Activated T-cell treated with anti-CD3 and anti-CD28 coated beads, Interleukin-2, amount 50 U/mL, for 48 hours (primary cell): ENCODE measurements around the gene EDA2R.
A peak's percentile ranks its signal among the peaks of the same experiment; 100 is the strongest.

Experiments
- DNase-seq, 2 experiments: peaks; one replicate each; pipeline ENCODE4 v3.0.0-alpha.2; 2020

The EDA2R gene

GRCh38 chrX:66638591-66639500 lies at the start of gene EDA2R:
Gene EDA2R (minus strand): TSS chrX:66639078. CDS start chrX:66616020, 23,058 bp downstream.
- peak; percentile 25 to 30 for DNase-seq

GRCh38 chrX:66684196-66684595 lies 45.3 kb upstream of the EDA2R start:
- DNase-seq, result no peak

DNA sequence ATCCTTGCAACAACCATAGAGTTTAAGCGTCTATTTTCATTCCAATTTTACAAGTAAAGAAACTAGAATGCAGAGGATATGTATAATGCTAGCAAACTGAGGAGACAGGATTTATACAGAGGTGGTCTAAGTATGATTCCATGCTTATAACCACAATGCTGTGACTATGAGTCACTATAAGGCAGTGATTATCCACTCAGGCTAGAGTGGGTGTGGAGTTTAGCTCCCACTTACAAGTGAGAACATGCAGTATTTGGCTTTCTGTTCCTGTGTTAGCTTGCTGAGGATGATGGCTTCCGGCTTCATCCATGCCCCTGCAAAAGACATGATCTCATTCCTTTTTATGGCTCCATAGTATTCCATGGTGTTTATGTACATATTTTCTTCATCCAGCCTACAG lies 41.6 kb upstream of the EDA2R start:
- no peak for DNase-seq

DNA sequence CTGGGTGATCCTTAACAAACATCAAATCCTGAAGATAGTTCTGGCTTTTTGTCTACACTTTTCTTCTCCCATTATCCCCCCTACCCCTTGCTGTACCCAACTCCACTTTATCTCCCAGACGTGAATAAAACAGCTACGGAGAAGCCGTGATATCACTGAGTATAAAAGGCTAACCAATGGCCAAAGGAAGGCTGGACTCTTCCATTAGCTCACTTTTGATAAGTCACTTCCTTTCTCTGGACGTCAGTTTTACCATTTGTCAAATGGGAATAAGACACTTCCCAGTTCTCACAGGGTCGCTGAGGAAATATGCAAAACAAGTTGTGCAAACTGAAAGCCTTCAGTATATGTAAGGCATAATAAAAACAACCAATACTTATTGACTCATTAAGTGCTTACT lies 38.6 kb upstream of the EDA2R start:
- no peak for DNase-seq

DNA sequence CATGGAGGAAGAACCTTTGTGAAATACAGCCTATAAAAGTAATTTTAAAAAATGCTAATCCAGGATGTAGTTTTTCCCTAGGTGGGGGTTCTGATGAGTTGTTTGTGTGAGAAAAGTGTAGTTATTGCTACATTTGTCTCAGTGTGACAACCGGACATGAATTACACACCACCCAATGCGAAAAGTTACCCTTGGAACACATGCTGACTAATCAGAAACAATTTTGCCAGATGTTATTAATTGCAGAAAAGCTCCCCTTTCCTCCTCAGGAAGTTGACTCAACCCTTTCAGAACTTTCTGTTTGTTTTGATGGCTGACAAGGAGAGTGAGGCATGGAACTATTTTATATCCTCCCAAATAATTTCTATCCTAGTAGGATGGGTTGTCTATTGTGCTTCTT lies 38.1 kb upstream of the EDA2R start:
- DNase-seq, result no peak

GRCh38 chrX:66676413-66676812 lies 37.5 kb upstream of the EDA2R start:
- no peak for DNase-seq

GRCh38 chrX:66675541-66675940 lies 36.7 kb upstream of the EDA2R start:
- no peak for DNase-seq

DNA sequence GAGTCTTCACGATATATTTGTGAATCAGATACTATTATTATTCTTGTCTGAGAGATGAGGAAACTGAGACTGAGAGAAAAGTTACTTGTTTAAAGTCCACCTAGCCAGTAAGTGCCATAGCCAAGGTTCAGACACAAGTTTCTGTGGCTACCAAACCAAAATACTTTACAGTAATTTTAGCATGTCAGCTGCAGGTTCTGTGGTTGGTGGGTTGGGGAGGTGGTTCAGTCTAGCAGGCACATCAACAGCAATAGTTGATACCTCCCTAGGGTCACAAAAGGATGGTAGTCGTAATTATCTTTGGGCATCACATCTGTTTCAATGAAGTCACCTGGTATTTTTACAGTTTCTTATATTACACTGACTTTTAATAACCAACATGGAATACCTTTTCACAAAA lies 35.6 kb upstream of the EDA2R start:
- DNase-seq, result no peak

DNA sequence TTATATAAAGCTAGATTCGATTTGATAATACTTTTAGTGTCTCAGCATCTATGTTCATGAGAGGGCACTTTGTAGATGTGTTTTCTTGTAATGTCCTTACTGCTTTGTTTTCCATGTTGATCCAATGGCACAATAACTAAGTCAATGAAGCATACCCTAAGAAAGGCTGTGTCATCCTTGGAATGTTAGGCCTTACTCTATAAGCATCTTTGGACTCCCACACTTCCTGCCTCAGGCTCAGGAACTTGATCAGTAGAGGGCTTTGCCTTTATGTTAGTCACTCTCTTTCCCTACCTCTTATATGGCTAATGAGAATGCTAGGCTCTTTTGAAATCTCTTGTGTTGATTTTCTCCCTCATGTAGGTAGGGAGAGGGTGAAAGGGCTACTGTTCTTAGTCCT lies 33.2 kb upstream of the EDA2R start:
- no peak for DNase-seq

GRCh38 chrX:66654411-66654810 lies 15.5 kb upstream of the EDA2R start:
- DNase-seq, result no peak

DNA sequence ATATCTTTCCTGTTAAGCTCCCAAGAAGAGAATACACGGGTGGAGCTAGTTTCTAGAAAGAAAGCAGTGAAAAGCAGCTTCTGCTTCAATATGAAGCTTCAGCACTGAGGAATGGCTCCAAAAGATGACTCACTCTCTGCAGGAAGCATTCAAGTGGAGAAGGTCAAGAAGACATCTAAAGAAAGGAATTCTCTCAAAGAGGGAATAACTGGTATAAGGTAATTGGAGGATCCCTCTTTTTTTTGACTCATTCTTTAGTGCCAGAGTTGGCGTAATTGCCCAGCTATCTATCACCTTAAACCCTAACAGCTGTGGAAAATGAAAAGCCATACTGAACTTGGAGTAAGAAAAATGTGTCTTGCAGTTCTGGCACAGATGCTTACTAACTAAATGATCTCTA lies 3.5 kb downstream of the EDA2R start:
- no peak for DNase-seq

- no peak for DNase-seq
Measured at GRCh38 chrX:66634272-66634671, 4.6 kb downstream of the EDA2R start.

- no peak for DNase-seq
Measured at GRCh38 chrX:66633541-66633940, 5.3 kb downstream of the EDA2R start.

DNA sequence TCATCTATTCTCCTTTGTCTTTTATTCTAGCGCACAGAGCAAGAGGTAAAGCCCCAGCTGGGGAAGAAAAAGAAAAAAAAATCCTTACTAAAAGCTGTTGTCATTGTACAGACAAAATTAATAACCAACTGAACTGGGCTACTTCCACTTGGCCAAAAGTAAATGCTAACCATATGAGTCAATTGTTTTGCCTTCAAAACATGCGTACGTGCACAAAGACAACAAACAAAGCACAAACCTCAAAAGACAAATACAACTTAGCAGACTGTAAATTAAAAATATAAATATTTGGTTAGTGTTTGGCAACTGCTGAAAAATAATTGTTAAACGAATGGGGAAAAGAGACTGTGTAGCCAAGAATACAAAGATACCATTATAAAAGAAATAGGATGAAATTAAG lies 5.9 kb downstream of the EDA2R start:
- no peak for DNase-seq

DNA sequence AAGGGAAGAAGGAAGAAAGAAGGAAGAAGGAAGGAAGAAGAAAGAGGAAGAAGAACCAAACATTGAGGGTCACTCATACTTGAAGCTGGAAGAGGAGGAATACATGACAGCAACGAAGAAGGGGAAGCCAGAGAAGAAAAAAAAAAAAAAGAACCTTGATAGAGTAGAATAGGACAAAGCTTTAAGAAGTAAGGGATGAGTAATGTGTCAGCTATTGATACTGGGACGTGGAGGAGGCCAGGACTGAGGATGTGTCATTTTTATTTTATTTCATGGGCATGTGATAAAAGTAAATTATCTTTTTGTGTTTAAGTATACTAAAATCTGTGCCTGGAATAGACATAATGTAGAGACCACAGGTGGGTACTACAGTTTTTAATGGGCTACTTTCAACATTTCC lies 6.4 kb downstream of the EDA2R start:
- DNase-seq, result no peak

- no peak for DNase-seq
Measured at GRCh38 chrX:66625525-66625924, 13.4 kb downstream of the EDA2R start.

DNA sequence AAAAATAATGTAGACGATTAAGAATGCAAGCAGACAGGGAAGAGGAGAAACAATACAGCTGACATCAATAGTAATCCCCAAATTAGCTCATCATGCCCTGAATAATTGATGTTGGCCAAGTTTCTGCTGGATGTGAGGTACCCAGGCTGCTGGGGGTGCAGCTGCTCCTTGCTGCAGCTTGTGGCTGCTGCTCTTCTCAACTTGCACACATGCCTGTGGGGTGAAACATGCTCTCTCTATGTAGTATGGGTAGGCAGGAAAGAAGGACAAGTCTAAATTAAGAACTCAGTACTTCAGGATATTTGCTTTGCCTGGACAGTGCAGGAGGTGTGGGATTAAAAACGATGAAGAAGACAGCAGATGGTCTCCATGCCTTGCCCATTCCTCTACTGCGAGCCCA lies 16.7 kb downstream of the EDA2R start:
- no peak for DNase-seq

DNA sequence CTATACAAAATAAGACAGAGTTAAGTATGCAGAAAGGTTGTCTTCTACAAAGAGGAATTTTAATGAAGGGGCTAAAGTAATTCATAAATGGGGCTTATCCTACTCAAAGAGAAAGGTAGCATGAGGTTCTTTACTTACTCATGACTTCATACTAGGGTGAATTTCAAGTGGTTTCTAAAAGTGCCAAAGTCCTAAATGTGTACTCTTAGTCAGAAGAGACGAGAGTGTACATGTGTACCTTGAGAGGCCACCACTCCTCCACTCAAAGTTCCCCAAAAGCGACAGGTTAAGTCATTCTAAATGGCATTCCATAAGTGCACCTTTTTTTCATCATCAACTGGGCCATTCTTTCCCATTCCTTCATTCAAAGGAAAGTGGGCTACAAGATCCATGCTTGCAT lies 21.9 kb downstream of the EDA2R start:
- DNase-seq, result no peak

GRCh38 chrX:66602381-66602938 lies 36.4 kb downstream of the EDA2R start:
- DNase-seq, result no peak

- DNase-seq, result no peak
Measured at GRCh38 chrX:66601522-66601921, 37.4 kb downstream of the EDA2R start.

DNA sequence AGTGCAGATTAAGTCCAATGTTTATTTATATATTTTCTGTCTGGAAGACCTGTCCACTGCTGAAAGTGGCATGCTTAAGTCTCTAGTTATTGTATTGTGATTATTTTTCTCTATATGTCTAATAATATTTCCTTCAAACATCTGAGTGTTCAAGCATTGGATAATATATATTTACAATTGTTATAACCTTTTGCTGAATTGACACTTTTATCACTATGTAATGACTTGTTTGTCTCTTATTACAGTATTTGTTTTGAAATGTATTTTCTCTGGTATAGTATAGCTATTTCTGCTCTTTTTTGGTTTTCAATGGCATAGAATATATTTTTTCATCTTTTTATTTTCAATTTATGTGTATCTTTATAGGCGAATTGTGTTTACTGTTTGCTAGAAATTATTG lies 59.7 kb downstream of the EDA2R start:
- DNase-seq, result no peak

DNA sequence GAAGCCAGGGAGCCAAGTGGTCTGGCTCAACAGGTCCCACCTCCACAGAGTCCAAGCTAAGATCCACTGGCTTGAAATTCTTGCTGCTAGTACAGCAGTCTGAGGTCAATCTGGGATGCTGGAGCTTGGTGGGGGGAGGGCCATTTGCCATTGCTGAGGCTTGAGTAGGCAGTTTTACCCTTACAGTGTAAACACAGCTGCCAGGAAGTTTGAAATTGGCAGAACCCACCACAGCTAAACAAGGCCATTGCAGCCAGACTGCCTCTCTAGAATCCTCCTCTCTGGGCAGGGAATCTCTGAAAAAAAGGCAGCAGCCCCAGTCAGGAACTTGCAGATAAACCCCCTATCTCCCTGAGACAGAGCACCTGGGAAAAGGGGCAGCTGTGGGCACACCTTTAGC lies 84.9 kb downstream of the EDA2R start:
- no peak for DNase-seq

DNA sequence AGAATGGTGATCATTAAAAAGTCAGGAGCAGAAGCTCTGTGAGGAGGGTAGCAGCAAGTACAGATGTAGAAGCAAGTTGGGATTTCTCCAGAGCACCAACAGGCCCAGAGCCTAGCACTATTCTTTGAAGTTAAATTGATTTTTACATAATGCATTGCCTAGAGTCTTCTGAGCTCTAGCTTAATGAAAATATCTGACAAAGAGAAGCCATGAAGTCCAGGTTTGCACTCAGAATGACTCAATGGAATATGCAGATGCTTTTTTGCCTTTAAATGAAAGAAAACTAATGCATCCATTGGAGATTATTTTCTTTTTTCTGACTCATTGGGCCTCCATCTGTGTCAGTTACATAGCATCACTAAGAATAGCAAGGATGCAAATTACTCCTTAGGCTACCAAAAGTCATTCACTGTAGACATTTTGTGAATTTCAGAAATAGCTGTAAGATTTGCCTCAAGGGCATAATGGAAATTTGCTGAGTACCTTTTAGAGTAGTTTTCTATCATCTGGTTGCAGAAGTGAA lies 91.0 kb downstream of the EDA2R start:
- no peak for DNase-seq
